KOPT-K1 (cell line): ENCODE results near the gene SSH2.
"Not testable (repeated sequence)": the region's sequence is repeated elsewhere in the genome, so short reads cannot be mapped to it uniquely, and the experiment has no call there.

Experiments used
- H3K27ac ChIP-seq: fragments of 200-600 bp; sonication (generic); 2 replicates; pipeline ENCODE4 v1.5.1; 2016; ENCODE audit warnings: antibody characterized with exemption, mild to moderate bottlenecking, low read depth, low read length; ENCODE audit not compliant: poor library complexity, severe bottlenecking
- H3K36me3 ChIP-seq: fragments of 200-600 bp; sonication (generic); 2 replicates; pipeline ENCODE4 v1.5.1; 2017; ENCODE audit warnings: antibody characterized with exemption, mild to moderate bottlenecking, low read length, moderate library complexity; ENCODE audit not compliant: insufficient read depth
- H3K9me3 ChIP-seq: fragments of 200-600 bp; sonication (generic); 2 replicates; pipeline ENCODE4 v1.5.1; 2017; ENCODE audit warnings: antibody characterized with exemption, low read length, mild to moderate bottlenecking; ENCODE audit not compliant: insufficient read depth, poor library complexity, severe bottlenecking

SSH2 gene

DNA sequence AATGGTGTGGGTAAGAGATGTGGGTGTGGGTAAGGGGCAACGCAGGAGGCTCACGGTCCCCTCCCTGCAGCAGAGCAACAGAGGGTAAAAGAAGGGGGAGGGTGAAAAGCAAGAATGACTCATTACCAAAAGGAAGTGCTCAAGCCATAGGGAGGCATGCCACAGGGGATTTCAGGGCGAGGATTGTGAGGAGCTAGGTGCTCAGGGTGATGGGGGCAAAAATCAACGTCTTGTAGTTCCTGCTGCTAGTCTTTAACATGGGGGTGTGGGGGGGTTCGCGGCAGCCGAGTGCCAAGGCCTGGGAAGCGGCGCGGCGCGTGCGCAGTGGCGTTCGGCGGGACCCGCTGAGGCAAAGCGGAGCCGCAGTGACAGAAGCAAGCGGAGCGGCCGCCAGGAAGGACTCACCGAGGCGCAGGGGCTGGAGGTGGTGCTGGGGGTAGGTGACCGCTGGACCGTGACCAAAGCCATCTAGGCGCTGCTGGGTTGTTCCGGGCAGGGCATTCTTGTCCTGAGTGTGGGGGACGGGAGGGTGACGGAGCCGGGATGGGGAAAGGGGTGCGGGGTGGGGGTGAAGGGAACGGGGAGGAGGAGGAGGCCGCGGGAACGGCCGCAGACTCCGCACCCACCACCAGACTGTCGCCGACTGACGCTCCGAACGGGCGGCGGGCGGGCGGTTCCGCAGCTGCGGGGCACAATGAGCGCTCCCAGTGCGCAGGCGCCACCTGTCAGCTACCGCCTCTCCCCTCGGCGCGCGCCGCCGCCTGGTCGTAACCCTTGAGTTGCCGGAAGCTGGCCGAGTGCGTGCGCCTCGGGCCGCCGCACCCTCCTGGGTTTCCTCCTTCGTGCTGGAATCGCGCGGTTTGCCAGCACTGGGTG, at the start of gene SSH2:
TSS of gene SSH2 (minus strand) at position 696 of the 876 bp plus-strand sequence. CDS start at position 468, 228 bp downstream.
- peak within 1 kb of the TSS; percentile 94 for H3K27ac ChIP-seq
- H3K9me3 ChIP-seq = no peaks in the 10 kb centered on the region
- H3K36me3 ChIP-seq = peaks cover 15% of the 10 kb centered on the region

DNA sequence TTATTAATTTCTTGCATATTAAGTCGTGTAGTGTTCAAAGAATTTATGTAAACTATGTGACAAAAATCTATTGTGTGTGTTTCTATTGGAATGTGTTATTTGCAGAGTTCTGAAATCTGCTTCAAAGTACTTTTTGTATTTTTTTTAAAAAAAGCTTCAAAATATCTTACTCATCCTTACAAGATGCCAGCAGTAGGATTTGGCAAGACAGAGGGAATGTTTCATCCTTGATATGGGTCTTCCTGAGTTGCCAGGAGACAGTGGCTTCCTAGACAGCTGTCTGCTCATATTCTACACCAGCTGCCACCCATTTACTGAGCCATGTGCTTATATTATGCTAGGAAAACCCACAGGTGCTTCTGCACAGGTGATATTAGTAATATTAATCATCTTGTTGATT, 47.8 kb upstream of the SSH2 start:
- no peak overlapping the region for H3K27ac ChIP-seq
- H3K9me3 ChIP-seq = no peaks in the 10 kb centered on the region
- no peaks in the 10 kb centered on the region for H3K36me3 ChIP-seq

DNA sequence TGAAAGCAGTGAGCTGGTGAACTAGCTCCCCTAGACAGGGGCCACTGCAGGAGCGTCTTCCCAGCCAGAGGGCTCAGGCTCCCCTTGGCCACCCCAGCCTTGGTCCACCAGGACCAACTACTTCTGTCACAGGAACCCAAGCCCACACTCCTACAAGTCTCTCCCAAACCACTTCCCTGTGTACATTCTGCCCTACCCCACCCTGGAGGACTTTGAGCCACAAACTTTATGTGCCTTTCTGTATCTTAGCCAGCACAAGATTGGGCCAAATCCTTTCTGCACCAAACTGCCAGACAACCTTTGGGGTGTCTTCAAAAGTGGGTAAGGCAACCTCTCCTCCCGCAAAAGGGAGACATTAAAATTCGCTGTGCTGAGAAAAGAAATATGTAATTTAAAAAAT, 43.0 kb upstream of the SSH2 start:
- Histone ChIP-seq H3K9me3 (no peaks in the 10 kb centered on the region), H3K36me3 (no peaks in the 10 kb centered on the region)

DNA sequence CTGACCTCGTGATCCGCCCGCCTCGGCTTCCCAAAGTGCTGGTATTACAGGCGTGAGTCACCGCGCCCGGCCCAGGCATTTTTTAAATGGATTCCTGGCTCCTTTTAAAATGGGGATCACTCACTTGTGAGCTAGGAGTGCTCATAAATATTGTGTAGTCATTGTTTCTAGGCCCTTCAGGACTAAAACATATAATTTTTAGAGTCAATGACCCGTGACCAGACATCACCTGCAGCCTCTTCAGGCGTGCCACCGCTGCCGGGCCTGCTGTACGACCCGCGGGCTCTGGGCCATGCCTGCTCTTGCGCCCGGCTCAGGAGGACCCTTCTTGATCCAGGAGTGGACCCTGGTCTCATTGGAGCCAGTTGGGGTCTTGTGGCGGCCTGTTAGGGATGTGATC, 42.2 kb upstream of the SSH2 start:
- no peak overlapping the region for H3K27ac ChIP-seq
- H3K9me3 ChIP-seq = no peaks in the 10 kb centered on the region
- H3K36me3 ChIP-seq = no peaks in the 10 kb centered on the region

More for the DNA sequence above, 43.0 kb upstream of the SSH2 start:
- no peak overlapping the region for H3K27ac ChIP-seq

DNA sequence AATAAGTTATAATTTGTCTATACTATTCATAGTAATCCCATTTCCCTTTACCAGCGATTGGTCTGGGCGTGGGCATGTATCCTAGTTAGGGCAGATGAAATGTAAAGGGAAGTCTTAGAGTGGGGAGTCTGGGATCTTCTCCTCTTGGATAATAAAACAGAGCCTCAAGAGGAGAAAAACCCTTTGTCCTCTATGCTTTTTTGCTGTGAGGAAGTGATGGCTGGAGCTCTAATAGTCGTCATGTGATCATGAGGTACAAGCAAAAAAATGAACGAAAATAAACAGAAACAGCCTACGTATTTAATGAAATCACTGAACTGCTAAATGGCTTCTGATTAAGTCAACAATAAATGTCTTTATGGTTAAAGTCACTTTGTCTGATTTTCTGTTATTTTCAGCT, 38.2 kb upstream of the SSH2 start:
- Histone ChIP-seq H3K36me3 (no peaks in the 10 kb centered on the region), H3K9me3 (peaks cover 7% of the 10 kb centered on the region), H3K27ac (no peak overlapping the region)

- Histone ChIP-seq H3K36me3 (no peaks in the 10 kb centered on the region), H3K9me3 (peaks cover 17% of the 10 kb centered on the region), H3K27ac (no peak overlapping the region)
These were observed 32.6 kb upstream of the SSH2 start for GRCh38 chr17:29962656-29963055.

DNA sequence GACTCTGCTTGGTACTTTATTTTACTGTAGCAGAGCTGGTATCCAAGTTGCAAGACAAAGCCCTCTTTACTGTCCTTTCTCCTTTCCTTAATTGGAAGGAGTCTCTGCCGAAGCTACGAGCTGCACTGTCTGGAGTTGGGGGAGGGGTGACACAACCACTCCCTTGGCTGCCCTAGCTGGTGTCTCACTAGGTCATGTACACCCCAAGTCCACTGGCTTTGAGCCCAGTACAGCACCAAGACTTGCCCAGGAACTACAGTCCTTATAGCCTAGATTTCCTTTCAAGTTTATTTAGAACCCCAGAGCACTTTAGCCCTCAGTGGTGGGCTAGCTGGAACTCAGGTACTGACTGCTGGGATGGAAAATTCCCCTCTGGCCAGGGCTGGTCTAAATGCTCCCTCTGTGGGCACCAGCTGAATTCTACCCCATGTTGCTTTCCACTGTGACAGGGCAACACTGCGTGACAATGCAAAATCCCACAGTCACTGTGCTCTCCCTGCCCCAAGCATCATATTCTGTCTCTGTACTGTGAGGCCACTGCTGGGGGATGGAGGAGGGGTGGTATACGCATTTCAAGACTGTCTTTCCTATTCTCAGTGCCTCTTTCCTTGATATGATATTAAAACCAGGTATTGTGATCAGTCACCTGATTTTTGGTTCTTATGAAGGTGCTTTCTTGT, 29.8 kb upstream of the SSH2 start:
- H3K27ac ChIP-seq = no peak overlapping the region
- peaks cover 25% of the 10 kb centered on the region for H3K9me3 ChIP-seq
- no peaks in the 10 kb centered on the region for H3K36me3 ChIP-seq

DNA sequence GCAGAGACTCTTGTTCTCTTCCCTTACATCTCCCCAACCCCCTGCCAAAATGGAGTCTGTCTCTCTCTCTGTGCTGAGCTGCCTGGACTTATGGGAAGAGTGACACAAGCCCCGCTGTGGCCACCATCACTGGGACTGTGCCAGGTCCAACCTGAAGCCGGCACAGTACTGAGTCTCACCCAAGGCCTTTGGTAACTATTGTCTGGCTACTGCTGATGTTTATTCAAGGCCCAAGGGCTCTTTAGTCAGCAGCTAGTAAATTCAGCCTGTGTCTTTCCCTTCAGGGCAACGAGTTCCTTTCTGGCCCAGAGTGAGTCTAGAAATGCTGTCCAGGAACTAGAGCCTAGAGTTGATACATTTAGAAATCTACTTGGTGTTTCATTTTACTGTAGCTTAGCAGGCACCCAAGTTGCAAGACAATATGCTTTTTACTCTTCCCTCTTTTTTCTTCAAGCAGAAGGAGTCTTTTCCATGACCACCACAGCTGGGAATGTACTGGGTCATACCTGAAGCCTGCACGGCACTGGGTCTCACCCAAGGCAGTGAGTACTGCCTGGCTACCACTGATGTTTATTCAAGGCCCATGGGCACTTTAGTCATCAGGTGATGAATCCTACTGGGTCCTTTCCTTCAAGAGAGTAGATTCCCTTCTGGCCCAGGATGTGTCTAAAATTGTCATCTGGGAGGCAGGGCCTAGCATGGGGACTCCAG, 29.1 kb upstream of the SSH2 start:
- H3K36me3 ChIP-seq = no peaks in the 10 kb centered on the region
- no peak overlapping the region for H3K27ac ChIP-seq
- peaks cover 32% of the 10 kb centered on the region for H3K9me3 ChIP-seq

GRCh38 chr17:29957488-29957887, 27.5 kb upstream of the SSH2 start:
- peaks cover 31% of the 10 kb centered on the region for H3K9me3 ChIP-seq
- not testable (repeated sequence) for H3K27ac ChIP-seq, H3K36me3 ChIP-seq

- Histone ChIP-seq H3K9me3 (peaks cover 28% of the 10 kb centered on the region), H3K27ac (no peak overlapping the region), H3K36me3 (no peaks in the 10 kb centered on the region)
These were observed 26.2 kb upstream of the SSH2 start for GRCh38 chr17:29956225-29956624.

GRCh38 chr17:29954405-29954804, 24.4 kb upstream of the SSH2 start:
- H3K27ac ChIP-seq = no peak overlapping the region
- H3K36me3 ChIP-seq = no peaks in the 10 kb centered on the region

GRCh38 chr17:29949696-29950095, 19.7 kb upstream of the SSH2 start:
- Histone ChIP-seq H3K27ac (no peak overlapping the region), H3K9me3 (peaks cover 20% of the 10 kb centered on the region), H3K36me3 (no peaks in the 10 kb centered on the region)

More at GRCh38 chr17:29954405-29954804, 24.4 kb upstream of the SSH2 start:
- H3K9me3 ChIP-seq = peaks cover 28% of the 10 kb centered on the region

GRCh38 chr17:29948448-29949215, 18.6 kb upstream of the SSH2 start:
- no peaks in the 10 kb centered on the region for H3K36me3 ChIP-seq
- no peak overlapping the region for H3K27ac ChIP-seq
- peaks cover 9% of the 10 kb centered on the region for H3K9me3 ChIP-seq

GRCh38 chr17:29945281-29945680, 15.3 kb upstream of the SSH2 start:
- Histone ChIP-seq H3K27ac (no peak overlapping the region), H3K36me3 (no peaks in the 10 kb centered on the region), H3K9me3 (no peaks in the 10 kb centered on the region)
